ENCODE measurements around the gene KCNA2. TPM values are rescaled to one million over a fixed set of nuclear protein-coding genes. Genes with fewer than 3 reads are reported as not detected.

Gene KCNA2
- polyA plus RNA-seq, 1 of the 3 experiments (the other 2 are of a cell fraction) = not detected

DNA sequence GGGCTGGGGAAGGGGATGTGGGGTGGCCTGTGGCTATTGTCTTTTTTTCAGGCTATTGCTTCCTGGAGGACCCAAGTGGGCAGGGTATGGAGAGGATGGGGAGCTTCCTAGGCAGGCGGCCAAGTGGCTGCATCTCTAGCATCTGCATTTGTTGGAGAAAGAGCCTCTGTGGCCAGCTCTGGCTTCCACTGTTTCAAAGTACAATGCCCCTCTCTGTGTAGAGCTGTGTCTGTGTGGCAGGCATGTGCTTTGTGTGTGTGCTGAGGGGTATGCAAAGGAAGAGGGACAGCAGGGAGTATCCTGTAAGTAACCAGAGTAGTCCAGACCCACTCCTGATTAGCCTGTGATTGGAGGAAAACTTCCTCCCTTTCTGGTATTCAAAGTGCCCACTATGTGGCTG is 40.6 kb downstream of the KCNA2 start:
- H3K4me1 ChIP-seq (ENCODE audit: control insufficient read depth in 1 of 2, insufficient read depth in 2 of 2, low read depth in 1 of 2, low read length in 1 of 2) = no peaks in the 10 kb centered on the region; a peak in 1 of 4 replicates
- no peak overlapping the region for H3K4me2 ChIP-seq
- no peak overlapping the region for H3K9ac ChIP-seq
- ChIA-PET POLR2A (no interaction called here), CTCF (interaction anchor here (0.8 to 3.0 kb wide), 5 partner anchors 10 to 70 kb away, joined by 3 to 17 read pairs (median 7); no protein-coding TSS in a partner anchor)
- no peak overlapping the region for H3K27ac ChIP-seq (ENCODE audit: low read depth in 2 of 2, low read length in 1 of 2)
- H3K4me3 ChIP-seq (ENCODE audit: low read depth in 2 of 2, low read length in 1 of 2) = no peak overlapping the region
- H4K20me1 ChIP-seq (ENCODE audit: insufficient read depth) = no peaks in the 10 kb centered on the region
- no peaks in the 10 kb centered on the region for H3F3A ChIP-seq (replicated peaks; ENCODE audit: insufficient read depth)
- DNase-seq = no peak
- no peak overlapping the region for H2AFZ ChIP-seq (ENCODE audit: low read depth)
- no CpG with 5 or more reads among the region's 1 CpG for WGBS (ENCODE audit: low lambda C conversion rate)
- no peaks in the 10 kb centered on the region for H3K9me3 ChIP-seq
- no peaks in the 10 kb centered on the region for H3K36me3 ChIP-seq (replicated peaks in 1 of 2; ENCODE audit: control insufficient read depth in 1 of 2, insufficient read depth in 2 of 2, low read length in 1 of 2)
- TF ChIP-seq, protein P1, sequence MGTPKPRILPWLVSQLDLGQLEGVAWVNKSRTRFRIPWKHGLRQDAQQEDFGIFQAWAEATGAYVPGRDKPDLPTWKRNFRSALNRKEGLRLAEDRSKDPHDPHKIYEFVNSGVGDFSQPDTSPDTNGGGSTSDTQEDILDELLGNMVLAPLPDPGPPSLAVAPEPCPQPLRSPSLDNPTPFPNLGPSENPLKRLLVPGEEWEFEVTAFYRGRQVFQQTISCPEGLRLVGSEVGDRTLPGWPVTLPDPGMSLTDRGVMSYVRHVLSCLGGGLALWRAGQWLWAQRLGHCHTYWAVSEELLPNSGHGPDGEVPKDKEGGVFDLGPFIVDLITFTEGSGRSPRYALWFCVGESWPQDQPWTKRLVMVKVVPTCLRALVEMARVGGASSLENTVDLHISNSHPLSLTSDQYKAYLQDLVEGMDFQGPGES (IDR thresholded peaks at IDR 0.05; ENCODE audit: low read depth, low read length) = no peak
- TF ChIP-seq, protein P2, sequence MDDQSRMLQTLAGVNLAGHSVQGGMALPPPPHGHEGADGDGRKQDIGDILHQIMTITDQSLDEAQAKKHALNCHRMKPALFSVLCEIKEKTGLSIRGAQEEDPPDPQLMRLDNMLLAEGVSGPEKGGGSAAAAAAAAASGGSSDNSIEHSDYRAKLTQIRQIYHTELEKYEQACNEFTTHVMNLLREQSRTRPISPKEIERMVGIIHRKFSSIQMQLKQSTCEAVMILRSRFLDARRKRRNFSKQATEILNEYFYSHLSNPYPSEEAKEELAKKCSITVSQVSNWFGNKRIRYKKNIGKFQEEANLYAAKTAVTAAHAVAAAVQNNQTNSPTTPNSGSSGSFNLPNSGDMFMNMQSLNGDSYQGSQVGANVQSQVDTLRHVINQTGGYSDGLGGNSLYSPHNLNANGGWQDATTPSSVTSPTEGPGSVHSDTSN (IDR thresholded peaks at IDR 0.05) = no peak
- TF ChIP-seq ELF1 (IDR thresholded peaks at IDR 0.05) (no peak), TCF12 (IDR thresholded peaks at IDR 0.05) (no peak), CHD2 (IDR thresholded peaks at IDR 0.05; ENCODE audit: low read length, partially characterized antibody) (no peak), POLR2AphosphoS5 (IDR thresholded peaks at IDR 0.05; ENCODE audit: low read depth, low read length) (no peak), SMC3 (IDR thresholded peaks at IDR 0.05; ENCODE audit: low read depth, low read length) (no peak), GATA2 (CRISPR knock-in tag; IDR thresholded peaks at IDR 0.05) (no peak), EZH2phosphoT487 (IDR thresholded peaks at IDR 0.05; ENCODE audit: borderline replicate concordance, low read depth) (no peak), NFIC (IDR thresholded peaks at IDR 0.05; ENCODE audit: borderline replicate concordance) (no peak), FOXM1 (IDR thresholded peaks at IDR 0.05; ENCODE audit: low read depth) (no peak), FOXJ3 (CRISPR knock-in tag; IDR thresholded peaks at IDR 0.05) (no peak), TEAD4 (IDR thresholded peaks at IDR 0.05; ENCODE audit: borderline replicate concordance, insufficient read depth) (no peak), SIN3A (IDR thresholded peaks at IDR 0.05; ENCODE audit: borderline replicate concordance, low read depth, low read length) (no peak), RAD21 (IDR thresholded peaks at IDR 0.05; ENCODE audit: low read length) (no peak), TAF1 (IDR thresholded peaks at IDR 0.05; ENCODE audit: borderline replicate concordance, low read depth, low read length) (no peak)
- TF ChIP-seq, protein P3, sequence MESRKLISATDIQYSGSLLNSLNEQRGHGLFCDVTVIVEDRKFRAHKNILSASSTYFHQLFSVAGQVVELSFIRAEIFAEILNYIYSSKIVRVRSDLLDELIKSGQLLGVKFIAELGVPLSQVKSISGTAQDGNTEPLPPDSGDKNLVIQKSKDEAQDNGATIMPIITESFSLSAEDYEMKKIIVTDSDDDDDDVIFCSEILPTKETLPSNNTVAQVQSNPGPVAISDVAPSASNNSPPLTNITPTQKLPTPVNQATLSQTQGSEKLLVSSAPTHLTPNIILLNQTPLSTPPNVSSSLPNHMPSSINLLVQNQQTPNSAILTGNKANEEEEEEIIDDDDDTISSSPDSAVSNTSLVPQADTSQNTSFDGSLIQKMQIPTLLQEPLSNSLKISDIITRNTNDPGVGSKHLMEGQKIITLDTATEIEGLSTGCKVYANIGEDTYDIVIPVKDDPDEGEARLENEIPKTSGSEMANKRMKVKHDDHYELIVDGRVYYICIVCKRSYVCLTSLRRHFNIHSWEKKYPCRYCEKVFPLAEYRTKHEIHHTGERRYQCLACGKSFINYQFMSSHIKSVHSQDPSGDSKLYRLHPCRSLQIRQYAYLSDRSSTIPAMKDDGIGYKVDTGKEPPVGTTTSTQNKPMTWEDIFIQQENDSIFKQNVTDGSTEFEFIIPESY (IDR thresholded peaks at IDR 0.05; ENCODE audit: borderline replicate concordance, low read depth) = no peak
- TF ChIP-seq, protein P4, sequence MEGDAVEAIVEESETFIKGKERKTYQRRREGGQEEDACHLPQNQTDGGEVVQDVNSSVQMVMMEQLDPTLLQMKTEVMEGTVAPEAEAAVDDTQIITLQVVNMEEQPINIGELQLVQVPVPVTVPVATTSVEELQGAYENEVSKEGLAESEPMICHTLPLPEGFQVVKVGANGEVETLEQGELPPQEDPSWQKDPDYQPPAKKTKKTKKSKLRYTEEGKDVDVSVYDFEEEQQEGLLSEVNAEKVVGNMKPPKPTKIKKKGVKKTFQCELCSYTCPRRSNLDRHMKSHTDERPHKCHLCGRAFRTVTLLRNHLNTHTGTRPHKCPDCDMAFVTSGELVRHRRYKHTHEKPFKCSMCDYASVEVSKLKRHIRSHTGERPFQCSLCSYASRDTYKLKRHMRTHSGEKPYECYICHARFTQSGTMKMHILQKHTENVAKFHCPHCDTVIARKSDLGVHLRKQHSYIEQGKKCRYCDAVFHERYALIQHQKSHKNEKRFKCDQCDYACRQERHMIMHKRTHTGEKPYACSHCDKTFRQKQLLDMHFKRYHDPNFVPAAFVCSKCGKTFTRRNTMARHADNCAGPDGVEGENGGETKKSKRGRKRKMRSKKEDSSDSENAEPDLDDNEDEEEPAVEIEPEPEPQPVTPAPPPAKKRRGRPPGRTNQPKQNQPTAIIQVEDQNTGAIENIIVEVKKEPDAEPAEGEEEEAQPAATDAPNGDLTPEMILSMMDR (IDR thresholded peaks at IDR 0.05) = no peak
- TF ChIP-seq, protein P5, sequence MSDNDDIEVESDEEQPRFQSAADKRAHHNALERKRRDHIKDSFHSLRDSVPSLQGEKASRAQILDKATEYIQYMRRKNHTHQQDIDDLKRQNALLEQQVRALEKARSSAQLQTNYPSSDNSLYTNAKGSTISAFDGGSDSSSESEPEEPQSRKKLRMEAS (IDR thresholded peaks at IDR 0.05; ENCODE audit: low read depth) = no peak
- no peaks in the 10 kb centered on the region for H3K27me3 ChIP-seq (ENCODE audit: insufficient read depth)
- no peaks in the 10 kb centered on the region for H3K9me2 ChIP-seq
- no peaks in the 10 kb centered on the region for H3K79me2 ChIP-seq (ENCODE audit: insufficient read depth)

Data from SK-N-SH (cell line).